K562 (cell line): ENCODE measurements around the gene DR1. TPM values are rescaled to one million over a fixed set of nuclear protein-coding genes. Genes with fewer than 3 reads are reported as not detected.

Source experiments
- AFF4 ChIP-seq: sonication (generic); formaldehyde crosslinking; IDR thresholded peaks from 2 replicates; pipeline ENCODE4 v1.8.0; 2023; ENCODE audit warnings: mild to moderate bottlenecking, missing genetic modification reagents
- C11orf30 ChIP-seq: fragments of 450-650 bp; IDR thresholded peaks from 2 replicates; pipeline ENCODE4 v1.6.1; 2016; ENCODE audit warnings: low read depth, mild to moderate bottlenecking
- CGGBP1 ChIP-seq: fragments of 250-450 bp; sonication (Bioruptor Pico); IDR thresholded peaks from 2 replicates; pipeline ENCODE4 v1.9.0; 2021; ENCODE audit warnings: mild to moderate bottlenecking
- EZH2 ChIP-seq: IDR thresholded peaks from 2 replicates; pipeline ENCODE4 v1.6.1; 2012; ENCODE audit warnings: low read depth, mild to moderate bottlenecking, inconsistent platforms, low read length, borderline replicate concordance
- FOXK1 ChIP-seq: sonication (generic); formaldehyde crosslinking; IDR thresholded peaks from 2 replicates; pipeline ENCODE4 v1.8.0; 2022; ENCODE audit warnings: missing genetic modification reagents, mild to moderate bottlenecking, borderline replicate concordance
- NFE2 ChIP-seq: IDR thresholded peaks from 2 replicates; pipeline ENCODE4 v1.6.1; 2014; ENCODE audit warnings: antibody characterized with exemption, low read depth
- PKNOX1 ChIP-seq: fragments of 450-650 bp; IDR thresholded peaks from 2 replicates; pipeline ENCODE4 v1.6.1; 2016
- TBP ChIP-seq: optimal IDR thresholded peaks from 2 replicates; pipeline ENCODE3; 2011; ENCODE audit warnings: low read depth, low read length, improper control_type of control experiment
- YY1 ChIP-seq, 3 experiments: IDR thresholded peaks; 2 replicates each; pipeline ENCODE4 v1.6.1; 2011; ENCODE audit warnings: low read length in 2 of 3, mild to moderate bottlenecking in 2 of 3, moderate library complexity in 2 of 3, borderline replicate concordance in 1 of 3, control low read depth in 1 of 3, low read depth in 1 of 3; ENCODE audit not compliant: insufficient read depth in 3 of 3, insufficient replicate concordance in 2 of 3, control insufficient read depth in 1 of 3, insufficient read length in 1 of 3; ENCODE audit errors: extremely low read depth in 1 of 3
- ZNF274 ChIP-seq: IDR thresholded peaks from 2 replicates; pipeline ENCODE4 v1.6.1; 2011; ENCODE audit warnings: low read depth, mild to moderate bottlenecking, low read length, moderate library complexity, borderline replicate concordance
- ZNF444 ChIP-seq: fragments of 250-450 bp; sonication (Bioruptor Pico); IDR thresholded peaks from 2 replicates; pipeline ENCODE4 v1.4.0; 2020; ENCODE audit warnings: mild to moderate bottlenecking, moderate library complexity
- ZSCAN32 ChIP-seq: fragments of 450-650 bp; formaldehyde crosslinking; IDR thresholded peaks from 2 replicates; pipeline ENCODE4 v1.4.0; 2020; ENCODE audit warnings: mild to moderate bottlenecking, moderate library complexity
- polyA plus RNA-seq, 8 experiments: library from polyadenylated mRNA; depleted of rRNA in 4 of 8; stranded (reverse) in 5 of 8; unstranded in 3 of 8; fragments of >200 nt; fragmentation: Nextera tagmentation in 2 of 8; fragmentation: Illumina TruSeq in 1 of 8; extraction: Ambion mirVana in 2 of 8; extraction: Trizol in 1 of 8; gene quantifications; 2 replicates each; pipeline versions ENCODE4 v1.2.1 to v1.2.3, GENCODE V29; 2011 to 2014; ENCODE audit warnings: inconsistent platforms in 1 of 8, missing spikeins in 1 of 8
- total RNA-seq, 7 experiments: library from RNA; depleted of rRNA in 6 of 7; stranded (reverse); fragments of >200 nt in 6 of 7; fragmentation: Illumina TruSeq in 2 of 7; extraction: Trizol in 2 of 7; gene quantifications; 2 replicates each; pipeline versions ENCODE4 v1.2.1 to v1.2.3, GENCODE V29; 2011 to 2021; ENCODE audit warnings: low replicate concordance in 1 of 7
- TF ChIP-seq, protein P1 (sequence below): fragments of 250-450 bp; sonication (Bioruptor Pico); IDR thresholded peaks from 2 replicates; pipeline ENCODE4 v1.9.0; 2021; ENCODE audit warnings: mild to moderate bottlenecking, inconsistent platforms
- TF ChIP-seq, protein P2 (sequence below): sonication (generic); formaldehyde crosslinking; IDR thresholded peaks from 2 replicates; pipeline ENCODE4 v1.8.1; 2023; ENCODE audit warnings: mild to moderate bottlenecking, missing genetic modification reagents
- TF ChIP-seq, protein P3 (sequence below): fragments of 250-450 bp; sonication (Bioruptor Pico); IDR thresholded peaks from 2 replicates; pipeline ENCODE4 v1.5.1; 2021; ENCODE audit warnings: mild to moderate bottlenecking

DR1 gene
- total and polyA plus RNA-seq, 9 of the 15 experiments (the other 6 are each of a cell fraction or from before 2014, with no cell fraction given), result 8.1 to 78.8 (median 46.3) TPM

DNA sequence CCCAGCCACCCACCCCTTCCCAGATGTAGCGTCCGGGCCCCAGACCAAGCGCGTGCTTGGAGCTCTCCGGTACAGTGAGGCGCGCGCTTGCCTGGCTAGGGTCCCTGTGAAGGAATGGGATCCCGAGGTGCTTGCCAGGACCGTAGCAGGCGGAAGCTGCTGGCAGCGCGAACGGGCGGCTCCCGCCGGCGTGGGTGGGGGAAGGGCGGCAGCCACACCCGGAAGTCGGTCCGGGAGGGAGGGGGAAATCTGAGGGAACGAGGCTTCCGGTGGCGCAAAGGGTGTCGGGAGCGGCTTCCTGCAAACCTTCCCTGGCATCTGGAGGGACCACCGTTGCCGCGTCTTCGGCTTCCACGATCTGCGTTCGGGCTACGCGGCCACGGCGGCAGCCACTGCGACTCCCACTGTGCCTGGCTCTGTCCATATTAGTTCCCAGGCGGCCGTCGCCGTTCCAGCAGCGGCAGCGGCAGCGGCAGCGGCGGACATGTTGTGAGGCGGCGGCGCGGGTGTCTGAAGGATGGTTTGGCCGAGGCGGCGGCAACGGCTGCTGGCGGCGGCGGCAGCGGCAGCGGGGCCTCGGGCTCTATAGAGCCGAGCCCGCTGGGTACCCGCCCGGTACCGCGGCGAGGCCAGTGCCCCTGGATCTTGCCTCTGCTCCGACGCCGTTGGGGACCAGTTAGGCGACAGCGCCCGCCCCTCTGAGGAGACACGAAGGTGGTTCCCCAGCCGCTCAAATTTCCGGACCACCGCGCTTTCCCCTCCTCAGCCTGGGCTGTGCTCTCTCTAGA is at the start of gene DR1 (continued):
- TF ChIP-seq YY1 (IDR thresholded peaks at IDR 0.05; ENCODE audit: borderline replicate concordance in 1 of 3, control insufficient read depth in 1 of 3, extremely low read depth in 1 of 3, insufficient read depth in 3 of 3, insufficient read length in 1 of 3, insufficient replicate concordance in 2 of 3, low read depth in 1 of 3, low read length in 2 of 3) (peak; percentile 36 to 85 (median 82)), EZH2 (no peak), NFE2 (0 out of 2 replicates have a peak, but pooled peaks have one; percentile 11), TBP (peak; percentile 90), FOXK1 (CRISPR knock-in tag) (peak; percentile 88; the same call in 1 of the 2 replicates), CGGBP1 (peak; percentile 9; the same call in 1 of the 2 replicates), ZNF274 (no peak), ZNF444 (CRISPR knock-in tag) (no peak), C11orf30 (peak; percentile 71), AFF4 (CRISPR knock-in tag) (peak; percentile 39), ZSCAN32 (no peak), PKNOX1 (no peak)
- TF ChIP-seq, protein P1, sequence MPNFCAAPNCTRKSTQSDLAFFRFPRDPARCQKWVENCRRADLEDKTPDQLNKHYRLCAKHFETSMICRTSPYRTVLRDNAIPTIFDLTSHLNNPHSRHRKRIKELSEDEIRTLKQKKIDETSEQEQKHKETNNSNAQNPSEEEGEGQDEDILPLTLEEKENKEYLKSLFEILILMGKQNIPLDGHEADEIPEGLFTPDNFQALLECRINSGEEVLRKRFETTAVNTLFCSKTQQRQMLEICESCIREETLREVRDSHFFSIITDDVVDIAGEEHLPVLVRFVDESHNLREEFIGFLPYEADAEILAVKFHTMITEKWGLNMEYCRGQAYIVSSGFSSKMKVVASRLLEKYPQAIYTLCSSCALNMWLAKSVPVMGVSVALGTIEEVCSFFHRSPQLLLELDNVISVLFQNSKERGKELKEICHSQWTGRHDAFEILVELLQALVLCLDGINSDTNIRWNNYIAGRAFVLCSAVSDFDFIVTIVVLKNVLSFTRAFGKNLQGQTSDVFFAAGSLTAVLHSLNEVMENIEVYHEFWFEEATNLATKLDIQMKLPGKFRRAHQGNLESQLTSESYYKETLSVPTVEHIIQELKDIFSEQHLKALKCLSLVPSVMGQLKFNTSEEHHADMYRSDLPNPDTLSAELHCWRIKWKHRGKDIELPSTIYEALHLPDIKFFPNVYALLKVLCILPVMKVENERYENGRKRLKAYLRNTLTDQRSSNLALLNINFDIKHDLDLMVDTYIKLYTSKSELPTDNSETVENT (CRISPR knock-in tag), result peak; percentile 36
- TF ChIP-seq, protein P2, sequence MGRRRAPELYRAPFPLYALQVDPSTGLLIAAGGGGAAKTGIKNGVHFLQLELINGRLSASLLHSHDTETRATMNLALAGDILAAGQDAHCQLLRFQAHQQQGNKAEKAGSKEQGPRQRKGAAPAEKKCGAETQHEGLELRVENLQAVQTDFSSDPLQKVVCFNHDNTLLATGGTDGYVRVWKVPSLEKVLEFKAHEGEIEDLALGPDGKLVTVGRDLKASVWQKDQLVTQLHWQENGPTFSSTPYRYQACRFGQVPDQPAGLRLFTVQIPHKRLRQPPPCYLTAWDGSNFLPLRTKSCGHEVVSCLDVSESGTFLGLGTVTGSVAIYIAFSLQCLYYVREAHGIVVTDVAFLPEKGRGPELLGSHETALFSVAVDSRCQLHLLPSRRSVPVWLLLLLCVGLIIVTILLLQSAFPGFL (CRISPR knock-in tag), result no peak
- TF ChIP-seq, protein P3, sequence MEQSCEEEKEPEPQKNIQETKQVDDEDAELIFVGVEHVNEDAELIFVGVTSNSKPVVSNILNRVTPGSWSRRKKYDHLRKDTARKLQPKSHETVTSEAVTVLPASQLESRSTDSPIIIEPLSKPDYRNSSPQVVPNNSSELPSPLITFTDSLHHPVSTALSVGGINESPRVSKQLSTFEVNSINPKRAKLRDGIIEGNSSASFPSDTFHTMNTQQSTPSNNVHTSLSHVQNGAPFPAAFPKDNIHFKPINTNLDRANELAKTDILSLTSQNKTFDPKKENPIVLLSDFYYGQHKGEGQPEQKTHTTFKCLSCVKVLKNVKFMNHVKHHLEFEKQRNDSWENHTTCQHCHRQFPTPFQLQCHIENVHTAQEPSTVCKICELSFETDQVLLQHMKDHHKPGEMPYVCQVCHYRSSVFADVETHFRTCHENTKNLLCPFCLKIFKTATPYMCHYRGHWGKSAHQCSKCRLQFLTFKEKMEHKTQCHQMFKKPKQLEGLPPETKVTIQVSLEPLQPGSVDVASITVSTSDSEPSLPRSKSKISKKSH (CRISPR knock-in tag), result no peak
